ENCODE measurements around the gene CFAP299.

DNA sequence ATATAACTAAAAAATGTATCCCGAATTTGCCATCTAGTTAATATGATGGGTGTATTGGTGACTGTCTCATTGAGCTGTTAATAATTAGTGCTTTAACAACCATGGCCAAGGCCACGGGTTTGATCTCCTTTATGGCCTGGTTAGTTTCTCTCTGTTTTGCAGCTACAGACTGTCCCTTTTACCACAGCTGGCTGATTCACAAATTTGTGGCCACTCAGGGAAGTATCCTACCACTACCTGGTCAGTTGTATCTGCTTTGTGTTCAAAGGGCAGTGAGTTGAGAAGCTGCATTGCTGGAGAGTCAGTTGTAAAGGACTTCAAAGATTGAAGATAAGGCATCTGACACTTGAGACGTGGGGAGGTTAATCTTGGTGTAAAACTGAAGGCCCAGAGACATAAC, 475.9 kb downstream of the CFAP299 start:
- no peak for TF ChIP-seq RAD21 (IDR thresholded peaks at IDR 0.05; ENCODE audit: low read depth)
- no peak for TF ChIP-seq POLR2A (IDR thresholded peaks at IDR 0.05; ENCODE audit: borderline replicate concordance, extremely low read depth, insufficient read depth, insufficient read length)
- TF ChIP-seq, protein P1, sequence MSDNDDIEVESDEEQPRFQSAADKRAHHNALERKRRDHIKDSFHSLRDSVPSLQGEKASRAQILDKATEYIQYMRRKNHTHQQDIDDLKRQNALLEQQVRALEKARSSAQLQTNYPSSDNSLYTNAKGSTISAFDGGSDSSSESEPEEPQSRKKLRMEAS (IDR thresholded peaks at IDR 0.05) = no peak
- no peak for TF ChIP-seq EZH2 (IDR thresholded peaks at IDR 0.05)
- TF ChIP-seq, protein P2, sequence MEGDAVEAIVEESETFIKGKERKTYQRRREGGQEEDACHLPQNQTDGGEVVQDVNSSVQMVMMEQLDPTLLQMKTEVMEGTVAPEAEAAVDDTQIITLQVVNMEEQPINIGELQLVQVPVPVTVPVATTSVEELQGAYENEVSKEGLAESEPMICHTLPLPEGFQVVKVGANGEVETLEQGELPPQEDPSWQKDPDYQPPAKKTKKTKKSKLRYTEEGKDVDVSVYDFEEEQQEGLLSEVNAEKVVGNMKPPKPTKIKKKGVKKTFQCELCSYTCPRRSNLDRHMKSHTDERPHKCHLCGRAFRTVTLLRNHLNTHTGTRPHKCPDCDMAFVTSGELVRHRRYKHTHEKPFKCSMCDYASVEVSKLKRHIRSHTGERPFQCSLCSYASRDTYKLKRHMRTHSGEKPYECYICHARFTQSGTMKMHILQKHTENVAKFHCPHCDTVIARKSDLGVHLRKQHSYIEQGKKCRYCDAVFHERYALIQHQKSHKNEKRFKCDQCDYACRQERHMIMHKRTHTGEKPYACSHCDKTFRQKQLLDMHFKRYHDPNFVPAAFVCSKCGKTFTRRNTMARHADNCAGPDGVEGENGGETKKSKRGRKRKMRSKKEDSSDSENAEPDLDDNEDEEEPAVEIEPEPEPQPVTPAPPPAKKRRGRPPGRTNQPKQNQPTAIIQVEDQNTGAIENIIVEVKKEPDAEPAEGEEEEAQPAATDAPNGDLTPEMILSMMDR (IDR thresholded peaks at IDR 0.05 in 2 of 3, conservative IDR thresholded peaks at IDR 0.05 in 1 of 3; ENCODE audit: borderline replicate concordance in 1 of 3, insufficient read depth in 1 of 3, low read depth in 2 of 3, low read length in 2 of 3) = no peak
- TF ChIP-seq JUND (IDR thresholded peaks at IDR 0.05) = no peak
- no peak for TF ChIP-seq POLR2AphosphoS5 (IDR thresholded peaks at IDR 0.05; ENCODE audit: low read depth, low read length)
- no peak for TF ChIP-seq ELF1 (IDR thresholded peaks at IDR 0.05; ENCODE audit: borderline replicate concordance, low read depth)
- TF ChIP-seq SP1 (IDR thresholded peaks at IDR 0.05; ENCODE audit: low read depth) = no peak
- no peak for TF ChIP-seq EZH2phosphoT487 (IDR thresholded peaks at IDR 0.05; ENCODE audit: borderline replicate concordance)
- TF ChIP-seq YY1 (IDR thresholded peaks at IDR 0.05; ENCODE audit: extremely low read depth, insufficient replicate concordance, low read depth, low read length) = no peak
- TF ChIP-seq, protein P3, sequence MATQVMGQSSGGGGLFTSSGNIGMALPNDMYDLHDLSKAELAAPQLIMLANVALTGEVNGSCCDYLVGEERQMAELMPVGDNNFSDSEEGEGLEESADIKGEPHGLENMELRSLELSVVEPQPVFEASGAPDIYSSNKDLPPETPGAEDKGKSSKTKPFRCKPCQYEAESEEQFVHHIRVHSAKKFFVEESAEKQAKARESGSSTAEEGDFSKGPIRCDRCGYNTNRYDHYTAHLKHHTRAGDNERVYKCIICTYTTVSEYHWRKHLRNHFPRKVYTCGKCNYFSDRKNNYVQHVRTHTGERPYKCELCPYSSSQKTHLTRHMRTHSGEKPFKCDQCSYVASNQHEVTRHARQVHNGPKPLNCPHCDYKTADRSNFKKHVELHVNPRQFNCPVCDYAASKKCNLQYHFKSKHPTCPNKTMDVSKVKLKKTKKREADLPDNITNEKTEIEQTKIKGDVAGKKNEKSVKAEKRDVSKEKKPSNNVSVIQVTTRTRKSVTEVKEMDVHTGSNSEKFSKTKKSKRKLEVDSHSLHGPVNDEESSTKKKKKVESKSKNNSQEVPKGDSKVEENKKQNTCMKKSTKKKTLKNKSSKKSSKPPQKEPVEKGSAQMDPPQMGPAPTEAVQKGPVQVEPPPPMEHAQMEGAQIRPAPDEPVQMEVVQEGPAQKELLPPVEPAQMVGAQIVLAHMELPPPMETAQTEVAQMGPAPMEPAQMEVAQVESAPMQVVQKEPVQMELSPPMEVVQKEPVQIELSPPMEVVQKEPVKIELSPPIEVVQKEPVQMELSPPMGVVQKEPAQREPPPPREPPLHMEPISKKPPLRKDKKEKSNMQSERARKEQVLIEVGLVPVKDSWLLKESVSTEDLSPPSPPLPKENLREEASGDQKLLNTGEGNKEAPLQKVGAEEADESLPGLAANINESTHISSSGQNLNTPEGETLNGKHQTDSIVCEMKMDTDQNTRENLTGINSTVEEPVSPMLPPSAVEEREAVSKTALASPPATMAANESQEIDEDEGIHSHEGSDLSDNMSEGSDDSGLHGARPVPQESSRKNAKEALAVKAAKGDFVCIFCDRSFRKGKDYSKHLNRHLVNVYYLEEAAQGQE (IDR thresholded peaks at IDR 0.05; ENCODE audit: low read depth) = no peak
- no peak for TF ChIP-seq TCF7L2 (IDR thresholded peaks at IDR 0.05; ENCODE audit: borderline replicate concordance, extremely low read depth, insufficient read depth, insufficient read length)

Data from HCT116 (cell line).